Psoas muscle (tissue), 8 donors: ENCODE measurements around the gene SMYD1. TPM values are rescaled to one million over a fixed set of nuclear protein-coding genes. Genes with fewer than 3 reads are reported as not detected.
A peak's percentile ranks its signal among the peaks of the same experiment; 100 is the strongest.
"Not testable (repeated sequence)": the region's sequence is repeated elsewhere in the genome, so short reads cannot be mapped to it uniquely, and the experiment has no call there.

ENCODE experiments used
- ATAC-seq, 4 donors: fragments of 200-7000 bp; cut with Tn5 transposase; one replicate each; pipeline ENCODE4 v1.9.1; 2020; ENCODE audit warnings: moderate library complexity in 3 of 4, mild to moderate bottlenecking in 2 of 4
- DNase-seq, 2 donors: peaks; one replicate each; pipeline ENCODE4 v3.0.0-alpha.2; 2020
- H3K27ac ChIP-seq: fragments of 200-600 bp; one replicate; pipeline ENCODE4 v1.8.0; 2022
- H3K27me3 ChIP-seq, 3 donors: fragments of 200-600 bp in 1 of 3; one replicate each; pipeline versions ENCODE4 v1.6.1 to v1.8.0; 2013 to 2022; ENCODE audit warnings: low read length in 2 of 3, mild to moderate bottlenecking in 2 of 3, moderate library complexity in 1 of 3; ENCODE audit not compliant: insufficient read depth in 3 of 3
- H3K36me3 ChIP-seq, 2 donors: fragments of 200-600 bp in 1 of 2; one replicate each; pipeline versions ENCODE4 v1.6.1 to v1.8.0; 2013 to 2022; ENCODE audit warnings: low read depth in 1 of 2, mild to moderate bottlenecking in 1 of 2, moderate library complexity in 1 of 2; ENCODE audit not compliant: insufficient read depth in 1 of 2
- H3K4me1 ChIP-seq: fragments of 200-600 bp; one replicate; pipeline ENCODE4 v1.8.0; 2022
- H3K4me3 ChIP-seq: fragments of 200-600 bp; one replicate; pipeline ENCODE4 v1.8.0; 2022; ENCODE audit warnings: mild to moderate bottlenecking
- H3K9me3 ChIP-seq: fragments of 200-600 bp; one replicate; pipeline ENCODE4 v1.8.0; 2022
- WGBS, 3 donors: extraction: QIAGEN DNeasy Blood & Tissue Kit; methylation state at CpG; one replicate each; pipeline versions ENCODE4 v1.1.6 to v1.1.7; 2013; 5-methylcytosine and 5-hydroxymethylcytosine counted together
- intact Hi-C, 2 donors: fragments of 100-400 bp; cut with DNase I; formaldehyde crosslinking; loops; one replicate each; pipeline versions ENCODE4 v1.11.0 to v1.14.2; 2022
- long read RNA-seq, 2 donors: library from polyadenylated mRNA; unstranded; transcript quantifications; one replicate each; pipeline ENCODE4 v2.0.0, GENCODE V29; 2021
- polyA plus RNA-seq, 3 donors: library from polyadenylated mRNA; stranded (reverse); fragments of 200-250 nt; gene quantifications; one replicate each; pipeline ENCODE4 v1.2.3, GENCODE V29; 2013
- total RNA-seq, 4 donors: library from RNA; stranded (reverse); fragmentation: NEBNext Ultra II Directional in 2 of 4; extraction: Animal tissue kit (Norgen Biotek cat#: 25700) in 2 of 4; gene quantifications; one replicate each; pipeline versions ENCODE4 v1.2.1 to v1.2.4, GENCODE V29; 2021 to 2023
- TF ChIP-seq, protein P1 (sequence below): fragments of 200-600 bp; IDR thresholded peaks from one replicate; pipeline ENCODE4 v1.8.0; 2022; ENCODE audit warnings: antibody characterized with exemption
- donor health status: healthy with polysubstance abuse.
- donor health status: DM: no; HTN: no; CAD: no; lungs with moderate emphysema.
- donor health status: Bipolar disorder and iron deficiency.
- donor health status: healthy.
- donor health status: DM: yes; HTN: yes; CAD: no.
- donor health status: DM: no; HTN: no; CAD: no.
- donor health status: DM: no; HTN: no; CAD: no.
- donor health status: DM: yes; HTN: yes; CAD: no.

The SMYD1 gene
- 100 to 1,000 TPM; 143 to 325 (median 232) TPM for total RNA-seq
- 100 to 1,000 TPM in 1 of 3 donors, 10 to 100 TPM in 1, 1 to 10 TPM in 1; 8.0 to 112 (median 57.2) TPM for polyA plus RNA-seq
- long read RNA-seq, donor 1, full-length matches to known transcripts = 21 of 27 reads
- long read RNA-seq, donor 1, partial matches to known transcripts = 5 of 27 reads
- long read RNA-seq, donor 1, other reads (novel, unspliced or antisense) = 1 of 27 reads
- long read RNA-seq, donor 2, full-length matches to known transcripts = 84 of 123 reads
- long read RNA-seq, donor 2, partial matches to known transcripts = 10 of 123 reads
- long read RNA-seq, donor 2, other reads (novel, unspliced or antisense) = 29 of 123 reads

DNA sequence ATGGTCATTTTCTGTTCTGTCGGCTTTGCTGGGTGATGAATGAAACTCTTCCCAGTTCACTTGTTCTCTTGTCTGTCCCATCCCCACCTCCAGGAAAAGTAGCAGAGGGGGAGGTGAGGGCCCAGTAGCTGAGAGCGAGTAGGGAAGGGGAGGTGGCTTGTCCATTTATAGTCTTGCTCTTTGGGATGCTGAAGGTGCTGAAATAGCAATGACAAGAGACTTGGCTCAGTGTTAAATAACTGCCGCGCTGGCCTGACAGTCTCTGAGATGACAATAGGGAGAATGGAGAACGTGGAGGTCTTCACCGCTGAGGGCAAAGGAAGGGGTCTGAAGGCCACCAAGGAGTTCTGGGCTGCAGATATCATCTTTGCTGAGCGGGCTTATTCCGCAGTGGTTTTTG, at the start of gene SMYD1:
Gene SMYD1 (plus strand): TSS at position 228 of the 400 bp plus-strand sequence. CDS start 40 bp downstream, at position 268.
- 18 to 26% (median 24%) methylated on average over 8 of the region's 8 CpGs for WGBS, 3 donors
- H3K27me3 ChIP-seq = no peaks in the 10 kb centered on the region
- peak within 1 kb of the TSS; percentile 95 for H3K27ac ChIP-seq
- TF ChIP-seq, protein P1, sequence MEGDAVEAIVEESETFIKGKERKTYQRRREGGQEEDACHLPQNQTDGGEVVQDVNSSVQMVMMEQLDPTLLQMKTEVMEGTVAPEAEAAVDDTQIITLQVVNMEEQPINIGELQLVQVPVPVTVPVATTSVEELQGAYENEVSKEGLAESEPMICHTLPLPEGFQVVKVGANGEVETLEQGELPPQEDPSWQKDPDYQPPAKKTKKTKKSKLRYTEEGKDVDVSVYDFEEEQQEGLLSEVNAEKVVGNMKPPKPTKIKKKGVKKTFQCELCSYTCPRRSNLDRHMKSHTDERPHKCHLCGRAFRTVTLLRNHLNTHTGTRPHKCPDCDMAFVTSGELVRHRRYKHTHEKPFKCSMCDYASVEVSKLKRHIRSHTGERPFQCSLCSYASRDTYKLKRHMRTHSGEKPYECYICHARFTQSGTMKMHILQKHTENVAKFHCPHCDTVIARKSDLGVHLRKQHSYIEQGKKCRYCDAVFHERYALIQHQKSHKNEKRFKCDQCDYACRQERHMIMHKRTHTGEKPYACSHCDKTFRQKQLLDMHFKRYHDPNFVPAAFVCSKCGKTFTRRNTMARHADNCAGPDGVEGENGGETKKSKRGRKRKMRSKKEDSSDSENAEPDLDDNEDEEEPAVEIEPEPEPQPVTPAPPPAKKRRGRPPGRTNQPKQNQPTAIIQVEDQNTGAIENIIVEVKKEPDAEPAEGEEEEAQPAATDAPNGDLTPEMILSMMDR = no peak
- peaks cover 15% of the 10 kb centered on the region for H3K4me1 ChIP-seq
- H3K36me3 ChIP-seq = no peaks in the 10 kb centered on the region
- peak; percentile 37 to 61 for DNase-seq
- no peaks in the 10 kb centered on the region for H3K9me3 ChIP-seq
- ATAC-seq = peak; percentile 85 to 92 (median 88)
- intact Hi-C loops = no loop called here
- H3K4me3 ChIP-seq = peak within 1 kb of the TSS; percentile 72

DNA sequence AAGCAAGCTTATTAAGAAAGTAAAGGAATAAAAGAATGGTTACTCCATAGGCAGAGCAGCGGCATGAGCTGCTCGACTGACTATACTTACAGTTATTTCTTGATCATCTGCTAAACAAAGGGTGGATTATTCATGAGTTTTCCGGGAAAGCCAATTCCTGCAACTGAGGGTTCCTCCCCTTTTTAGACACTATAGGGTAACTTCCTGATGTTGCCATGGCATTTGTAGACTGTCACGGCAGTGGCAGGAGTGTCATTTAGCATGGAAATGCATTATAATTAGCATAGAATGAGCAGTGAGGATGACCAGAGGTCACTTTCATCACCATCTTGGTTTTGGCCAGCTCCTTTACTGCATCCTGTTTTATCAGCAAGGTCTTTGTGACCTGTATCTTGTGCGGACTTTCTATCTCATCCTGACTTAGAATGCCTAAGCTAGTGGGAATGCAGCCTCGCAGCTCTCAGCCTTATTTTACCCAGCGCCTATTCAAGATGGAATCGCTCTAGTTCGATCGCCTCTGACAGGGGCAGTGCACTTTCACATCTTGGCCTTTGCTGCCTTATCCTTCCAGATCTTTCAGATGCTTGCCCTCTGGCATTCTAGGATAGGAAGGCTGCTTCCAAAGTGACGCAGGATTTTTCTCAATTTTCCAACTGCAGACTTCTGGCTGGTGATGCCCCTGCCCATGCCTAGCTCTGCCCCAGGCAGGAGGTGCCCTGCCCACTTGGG, 49.4 kb upstream of the SMYD1 start:
- not testable (repeated sequence) for H3K4me1 ChIP-seq, DNase-seq, H3K36me3 ChIP-seq, H3K27ac ChIP-seq, H3K27me3 ChIP-seq, H3K9me3 ChIP-seq, H3K4me3 ChIP-seq, ATAC-seq
- intact Hi-C loops = loop anchor here in 1 of 2 donors (5.0 to 10.0 kb wide), 2 partner anchors 34 to 193 kb away; partner anchors contain the start of gene RGPD2
- 80 to 86% (median 83%) methylated on average over 11 of the region's 11 CpGs for WGBS, 3 donors

DNA sequence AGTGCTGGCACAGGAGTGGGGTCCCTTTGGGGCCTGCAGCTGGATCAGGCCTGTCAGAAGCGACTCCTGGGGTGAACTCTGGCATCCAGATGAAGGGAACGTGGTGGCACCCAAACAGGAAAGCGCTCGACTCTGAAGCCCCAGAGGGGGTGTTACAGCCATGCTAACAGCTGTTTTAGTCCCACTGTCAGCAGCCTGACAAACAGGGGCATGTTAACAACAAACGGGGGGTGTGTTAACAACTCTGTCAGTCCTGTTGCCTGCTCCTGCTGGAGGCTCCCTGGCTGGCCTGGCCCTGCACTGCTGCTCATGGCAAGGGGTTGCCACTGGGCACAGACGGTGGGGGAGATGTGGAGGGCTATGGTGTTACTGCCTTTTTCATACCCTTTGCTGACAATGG, 48.7 kb upstream of the SMYD1 start:
- WGBS, 3 donors = 55 to 66% (median 61%) methylated on average over 6 of the region's 6 CpGs
- no peak for DNase-seq
- Histone ChIP-seq H3K4me1 (no peaks in the 10 kb centered on the region), H3K27ac (no peak overlapping the region), H3K9me3 (no peaks in the 10 kb centered on the region), H3K4me3 (no peak overlapping the region), H3K36me3 (no peaks in the 10 kb centered on the region), H3K27me3 (no peaks in the 10 kb centered on the region)
- intact Hi-C loops = loop anchor here in 1 of 2 donors (5.0 to 10.0 kb wide), 2 partner anchors 33 to 194 kb away; partner anchors contain the start of gene RGPD2
- no peak for ATAC-seq
- TF ChIP-seq, protein P1 = no peak

DNA sequence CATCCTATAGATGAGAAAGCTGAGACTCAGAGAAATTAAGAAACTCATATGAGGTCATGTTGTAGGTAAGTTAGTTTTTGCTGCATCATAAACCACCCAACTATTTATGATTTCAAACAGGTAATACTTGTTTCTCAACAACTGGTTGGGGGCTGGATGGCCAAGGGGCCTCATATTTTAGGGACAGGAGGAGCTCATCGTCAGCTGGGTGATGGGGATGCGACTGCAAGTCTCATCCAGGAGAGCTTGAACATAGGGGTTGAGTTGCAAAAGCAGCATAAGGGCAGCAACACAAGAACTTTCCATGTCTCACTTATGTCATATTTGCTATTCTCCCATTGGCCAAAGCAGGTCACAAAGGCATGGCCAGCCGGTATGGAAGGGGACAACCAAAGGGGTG, 47.6 kb upstream of the SMYD1 start:
- Histone ChIP-seq H3K4me1 (no peaks in the 10 kb centered on the region), H3K36me3 (no peaks in the 10 kb centered on the region), H3K9me3 (no peaks in the 10 kb centered on the region), H3K27ac (no peak overlapping the region), H3K27me3 (no peaks in the 10 kb centered on the region), H3K4me3 (no peak overlapping the region)
- ATAC-seq (no peak), DNase-seq (no peak)
- WGBS, 3 donors = 75 to 93% (median 82%) methylated on average over 3 of the region's 3 CpGs
- intact Hi-C loops = loop anchor here in 1 of 2 donors (5.0 to 10.0 kb wide), 2 partner anchors 32 to 195 kb away; partner anchors contain the start of gene RGPD2
- TF ChIP-seq, protein P1 = no peak

DNA sequence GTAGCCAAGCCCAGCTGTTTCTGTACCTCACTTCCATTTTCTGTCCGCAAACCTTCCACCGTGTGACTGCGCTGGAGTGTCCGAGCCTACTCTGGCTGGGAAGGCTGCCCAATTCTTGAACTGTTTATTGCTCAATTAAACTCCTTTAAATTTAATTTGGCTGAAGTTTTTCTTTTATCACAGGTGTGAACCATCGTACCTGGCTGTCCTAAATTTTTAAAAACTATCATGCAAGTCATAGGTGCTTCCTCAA, 45.0 kb upstream of the SMYD1 start:
- Histone ChIP-seq H3K4me3 (no peak overlapping the region), H3K27me3 (no peaks in the 10 kb centered on the region), H3K27ac (no peak overlapping the region), H3K9me3 (no peaks in the 10 kb centered on the region), H3K36me3 (peaks cover 0 to 19% of the 10 kb centered on the region in 2 donors), H3K4me1 (no peaks in the 10 kb centered on the region)
- WGBS, 3 donors = 66 to 80% (median 67%) methylated on average over 5 of the region's 5 CpGs
- TF ChIP-seq, protein P1 = no peak
- ATAC-seq (no peak), DNase-seq (no peak)
- intact Hi-C loops = no loop called here
